Measurements from ENCODE around the gene CDC7.

DNA sequence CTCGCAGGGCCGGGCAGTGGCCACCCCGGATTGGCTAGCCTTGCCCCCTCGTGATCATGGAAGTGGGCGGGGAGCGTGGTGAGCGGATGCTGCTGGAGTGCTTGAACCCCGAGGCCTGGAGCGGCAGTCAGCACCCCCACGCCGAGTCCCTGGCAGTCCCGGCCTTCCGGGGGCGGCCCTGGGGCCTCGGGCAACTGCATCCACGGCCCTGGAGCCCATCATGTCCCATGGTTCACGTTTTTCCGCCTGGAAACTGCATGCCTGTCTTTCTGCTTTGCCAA lies 45.6 kb downstream of the CDC7 start:
- TF ChIP-seq, protein P1, sequence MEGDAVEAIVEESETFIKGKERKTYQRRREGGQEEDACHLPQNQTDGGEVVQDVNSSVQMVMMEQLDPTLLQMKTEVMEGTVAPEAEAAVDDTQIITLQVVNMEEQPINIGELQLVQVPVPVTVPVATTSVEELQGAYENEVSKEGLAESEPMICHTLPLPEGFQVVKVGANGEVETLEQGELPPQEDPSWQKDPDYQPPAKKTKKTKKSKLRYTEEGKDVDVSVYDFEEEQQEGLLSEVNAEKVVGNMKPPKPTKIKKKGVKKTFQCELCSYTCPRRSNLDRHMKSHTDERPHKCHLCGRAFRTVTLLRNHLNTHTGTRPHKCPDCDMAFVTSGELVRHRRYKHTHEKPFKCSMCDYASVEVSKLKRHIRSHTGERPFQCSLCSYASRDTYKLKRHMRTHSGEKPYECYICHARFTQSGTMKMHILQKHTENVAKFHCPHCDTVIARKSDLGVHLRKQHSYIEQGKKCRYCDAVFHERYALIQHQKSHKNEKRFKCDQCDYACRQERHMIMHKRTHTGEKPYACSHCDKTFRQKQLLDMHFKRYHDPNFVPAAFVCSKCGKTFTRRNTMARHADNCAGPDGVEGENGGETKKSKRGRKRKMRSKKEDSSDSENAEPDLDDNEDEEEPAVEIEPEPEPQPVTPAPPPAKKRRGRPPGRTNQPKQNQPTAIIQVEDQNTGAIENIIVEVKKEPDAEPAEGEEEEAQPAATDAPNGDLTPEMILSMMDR (IDR thresholded peaks at IDR 0.05), result no peak
- no peak for TF ChIP-seq POLR2A (IDR thresholded peaks at IDR 0.05)
